ENCODE results near the gene SPNS3.

Gene SPNS3

GRCh38 chr17:4497101-4497824, 63.5 kb downstream of the SPNS3 start:
- no peak for DNase-seq (ENCODE audit: low spot score)
- Mint-ChIP-seq H3K4me3 (no peak overlapping the region), H3K9me3 (no peaks in the 10 kb centered on the region)

DNA sequence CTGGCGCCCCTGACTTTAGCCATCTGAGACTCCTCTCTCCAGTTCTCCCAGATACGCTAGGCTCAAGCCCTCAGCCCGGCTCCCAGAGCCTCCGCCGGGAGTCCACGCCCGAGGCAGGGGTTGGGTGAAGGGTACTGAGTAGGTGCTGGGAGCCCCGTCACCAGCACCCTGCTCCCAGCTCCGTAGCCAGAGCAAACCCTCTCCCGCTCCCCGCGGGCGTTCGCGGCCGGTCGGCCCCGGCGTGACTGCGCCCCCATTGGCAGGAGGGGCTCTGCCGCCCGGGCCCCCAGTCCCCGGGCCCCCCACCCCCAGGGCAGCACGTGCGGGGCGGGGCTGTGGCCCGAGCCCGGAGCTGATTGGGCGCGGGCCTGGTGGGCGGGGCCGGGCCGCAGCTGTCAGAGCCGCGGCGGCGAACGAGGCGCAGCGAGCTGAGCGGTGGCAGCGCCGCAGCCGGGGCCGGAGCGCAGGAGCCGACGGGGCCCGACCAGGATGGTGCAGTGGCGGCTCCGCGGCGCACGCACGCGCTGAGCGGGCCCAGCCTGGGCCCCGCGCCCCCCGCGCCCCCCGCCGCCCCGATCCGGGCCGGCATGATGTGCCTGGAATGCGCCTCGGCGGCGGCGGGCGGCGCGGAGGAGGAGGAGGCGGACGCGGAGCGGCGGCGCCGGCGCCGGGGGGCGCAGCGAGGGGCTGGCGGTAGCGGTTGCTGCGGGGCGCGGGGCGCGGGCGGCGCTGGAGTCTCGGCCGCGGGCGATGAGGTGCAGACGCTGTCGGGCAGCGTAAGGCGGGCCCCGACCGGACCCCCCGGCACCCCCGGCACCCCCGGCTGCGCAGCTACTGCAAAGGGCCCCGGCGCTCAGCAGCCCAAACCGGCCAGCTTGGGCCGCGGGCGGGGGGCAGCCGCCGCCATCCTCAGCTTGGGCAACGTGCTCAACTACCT, 65.0 kb downstream of the SPNS3 start, which contains the start of gene SPNS2:
Gene SPNS2 (plus strand): TSS at position 421 of the 937 bp plus-strand sequence. CDS start 167 bp downstream, at position 588.
- Mint-ChIP-seq H3K27me3 (ENCODE audit: low read depth) (peaks cover 44% of the 10 kb centered on the region), H3K9me3 (no peaks in the 10 kb centered on the region), H3K4me1 (ENCODE audit: low read depth) (peaks cover 10% of the 10 kb centered on the region), H3K36me3 (ENCODE audit: low read depth) (peaks cover 4% of the 10 kb centered on the region), H3K27ac (no peak within 1 kb of the TSS), H3K4me3 (peak within 1 kb of the TSS; percentile 66)
- peak; percentile 63 for DNase-seq (ENCODE audit: low spot score)

More at GRCh38 chr17:4497101-4497824, 63.5 kb downstream of the SPNS3 start:
- peaks cover 4% of the 10 kb centered on the region for H3K36me3 Mint-ChIP-seq (ENCODE audit: low read depth)
- no peak overlapping the region for H3K27ac Mint-ChIP-seq
- peaks cover 40% of the 10 kb centered on the region for H3K27me3 Mint-ChIP-seq (ENCODE audit: low read depth)
- H3K4me1 Mint-ChIP-seq (ENCODE audit: low read depth), result peaks cover 20% of the 10 kb centered on the region

GRCh38 chr17:4499431-4500190, 65.9 kb downstream of the SPNS3 start:
- Mint-ChIP-seq H3K4me1 (ENCODE audit: low read depth) (peaks cover 18% of the 10 kb centered on the region), H3K36me3 (ENCODE audit: low read depth) (peaks cover 4% of the 10 kb centered on the region), H3K27ac (no peak overlapping the region), H3K9me3 (no peaks in the 10 kb centered on the region), H3K4me3 (peak overlapping the region; percentile 66), H3K27me3 (ENCODE audit: low read depth) (peaks cover 50% of the 10 kb centered on the region)
- DNase-seq (ENCODE audit: low spot score), result peak; percentile 9

DNA sequence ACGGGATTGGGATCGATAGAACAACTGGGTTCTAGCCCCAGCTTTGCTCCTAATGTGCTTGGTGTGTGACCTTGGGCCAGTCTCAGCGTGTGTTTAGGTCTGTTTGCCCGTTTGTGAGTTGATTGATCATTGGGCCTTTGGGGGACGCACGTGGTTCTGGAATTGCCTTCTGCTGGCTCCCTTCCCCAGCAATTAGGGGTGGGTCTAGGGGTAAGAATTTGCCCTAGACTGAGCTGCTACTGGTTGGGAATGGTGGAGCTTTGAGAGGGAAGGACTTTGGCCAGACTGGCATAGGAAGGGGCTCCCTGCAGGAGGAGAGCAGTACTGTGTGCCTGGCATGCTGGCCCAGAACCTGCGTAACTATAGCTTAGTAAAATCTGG, 66.4 kb downstream of the SPNS3 start:
- peak overlapping the region; percentile 31 for H3K27ac Mint-ChIP-seq
- no peak for DNase-seq (ENCODE audit: low spot score)
- peaks cover 50% of the 10 kb centered on the region for H3K27me3 Mint-ChIP-seq (ENCODE audit: low read depth)
- peaks cover 4% of the 10 kb centered on the region for H3K36me3 Mint-ChIP-seq (ENCODE audit: low read depth)
- peak overlapping the region; percentile 54 for H3K4me3 Mint-ChIP-seq
- peaks cover 23% of the 10 kb centered on the region for H3K4me1 Mint-ChIP-seq (ENCODE audit: low read depth)
- H3K9me3 Mint-ChIP-seq, result no peaks in the 10 kb centered on the region

- Mint-ChIP-seq H3K4me3 (no peak overlapping the region), H3K9me3 (no peaks in the 10 kb centered on the region), H3K27ac (no peak overlapping the region), H3K4me1 (ENCODE audit: low read depth) (peaks cover 23% of the 10 kb centered on the region), H3K36me3 (ENCODE audit: low read depth) (peaks cover 4% of the 10 kb centered on the region), H3K27me3 (ENCODE audit: low read depth) (peaks cover 50% of the 10 kb centered on the region)
- no peak for DNase-seq (ENCODE audit: low spot score)
Observed at GRCh38 chr17:4501295-4501949, 67.7 kb downstream of the SPNS3 start.

DNA sequence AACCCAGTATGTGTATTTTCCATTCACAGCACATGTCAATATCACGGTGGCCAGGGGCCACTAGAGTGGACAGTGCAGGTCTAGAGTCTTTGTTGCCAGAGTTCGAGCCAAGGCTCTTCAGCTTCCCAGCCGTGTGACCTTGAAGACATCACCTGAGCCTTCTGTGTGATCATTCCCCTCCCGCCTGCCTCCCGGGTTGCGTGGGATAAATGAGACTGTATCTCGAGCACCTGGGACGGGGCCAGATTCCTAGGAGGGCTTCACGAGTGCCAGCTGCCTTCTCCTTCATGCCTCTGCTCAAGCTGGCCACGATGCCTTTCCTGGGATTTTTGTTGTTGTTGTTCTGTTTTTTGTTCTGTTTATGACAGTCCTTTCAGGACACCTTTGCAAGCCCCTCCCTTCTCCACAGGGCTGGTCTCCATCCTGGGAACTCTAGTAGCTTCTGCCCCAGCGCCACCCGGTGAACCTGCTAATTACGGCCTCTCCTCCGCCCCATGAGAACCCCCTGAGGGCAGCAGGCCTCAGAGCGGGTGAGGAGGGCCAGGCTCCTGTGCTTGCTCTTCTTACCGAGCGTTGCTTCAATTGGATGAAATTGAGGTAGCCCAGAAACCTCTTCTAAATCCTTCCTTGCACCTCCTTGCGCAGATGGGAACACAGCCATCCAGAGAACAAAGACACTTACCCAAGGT, 68.9 kb downstream of the SPNS3 start:
- Mint-ChIP-seq H3K27ac (no peak overlapping the region), H3K36me3 (ENCODE audit: low read depth) (peaks cover 4% of the 10 kb centered on the region), H3K4me3 (no peak overlapping the region), H3K4me1 (ENCODE audit: low read depth) (peaks cover 23% of the 10 kb centered on the region), H3K27me3 (ENCODE audit: low read depth) (peaks cover 41% of the 10 kb centered on the region), H3K9me3 (no peaks in the 10 kb centered on the region)
- DNase-seq (ENCODE audit: low spot score), result no peak

GRCh38 chr17:4503283-4504025, 69.7 kb downstream of the SPNS3 start:
- Mint-ChIP-seq H3K36me3 (ENCODE audit: low read depth) (peaks cover 4% of the 10 kb centered on the region), H3K27ac (peak overlapping the region; percentile 29), H3K9me3 (no peaks in the 10 kb centered on the region), H3K4me1 (ENCODE audit: low read depth) (peaks cover 23% of the 10 kb centered on the region), H3K4me3 (no peak overlapping the region), H3K27me3 (ENCODE audit: low read depth) (peaks cover 35% of the 10 kb centered on the region)
- DNase-seq (ENCODE audit: low spot score), result no peak

DNA sequence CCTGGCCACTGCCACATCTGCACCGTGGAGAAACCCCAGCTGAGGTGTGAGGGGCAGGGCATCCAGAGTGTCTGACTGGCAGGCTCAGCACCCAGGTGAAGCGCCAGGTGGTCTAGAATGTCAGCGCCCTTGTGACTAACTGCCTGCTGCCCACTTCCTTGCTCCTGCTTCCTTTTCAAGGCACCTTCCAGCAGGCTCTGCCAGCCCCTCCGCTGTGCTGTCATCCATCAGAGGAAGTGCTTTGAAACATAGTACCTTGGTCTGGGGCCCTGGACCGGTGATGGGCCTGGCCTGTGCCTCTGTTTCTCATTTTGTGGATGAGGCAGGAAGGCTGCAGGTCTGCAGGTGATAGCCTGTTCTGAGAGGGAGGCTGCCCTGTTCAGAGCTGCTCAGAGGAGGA, 70.4 kb downstream of the SPNS3 start:
- DNase-seq (ENCODE audit: low spot score), result no peak
- Mint-ChIP-seq H3K4me1 (ENCODE audit: low read depth) (peaks cover 28% of the 10 kb centered on the region), H3K27me3 (ENCODE audit: low read depth) (peaks cover 35% of the 10 kb centered on the region), H3K36me3 (ENCODE audit: low read depth) (peaks cover 4% of the 10 kb centered on the region), H3K9me3 (no peaks in the 10 kb centered on the region), H3K4me3 (no peak overlapping the region), H3K27ac (no peak overlapping the region)

DNA sequence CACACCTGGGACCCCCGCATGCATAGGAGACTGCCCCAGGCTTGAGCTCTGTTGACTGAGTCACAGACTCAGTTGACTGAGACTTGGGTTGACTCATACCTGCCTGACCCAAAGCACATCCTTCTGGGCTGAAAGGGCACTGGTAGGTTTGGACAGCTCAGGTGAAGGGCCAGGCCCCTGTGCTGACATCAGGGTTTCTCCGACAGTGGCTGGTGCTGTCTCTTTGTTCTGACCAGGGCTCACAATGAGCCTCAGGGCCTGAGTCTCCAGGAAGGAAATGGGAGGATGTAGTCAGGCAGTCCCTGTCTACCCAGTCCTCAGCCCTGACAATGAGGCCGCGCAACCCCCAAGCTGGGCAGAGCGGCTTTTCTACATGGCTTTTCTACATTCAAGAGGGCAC, 71.4 kb downstream of the SPNS3 start:
- Mint-ChIP-seq H3K4me1 (ENCODE audit: low read depth) (peaks cover 24% of the 10 kb centered on the region), H3K4me3 (no peak overlapping the region), H3K9me3 (no peaks in the 10 kb centered on the region), H3K27me3 (ENCODE audit: low read depth) (peaks cover 26% of the 10 kb centered on the region), H3K27ac (no peak overlapping the region), H3K36me3 (ENCODE audit: low read depth) (peaks cover 4% of the 10 kb centered on the region)
- DNase-seq (ENCODE audit: low spot score), result no peak

DNA sequence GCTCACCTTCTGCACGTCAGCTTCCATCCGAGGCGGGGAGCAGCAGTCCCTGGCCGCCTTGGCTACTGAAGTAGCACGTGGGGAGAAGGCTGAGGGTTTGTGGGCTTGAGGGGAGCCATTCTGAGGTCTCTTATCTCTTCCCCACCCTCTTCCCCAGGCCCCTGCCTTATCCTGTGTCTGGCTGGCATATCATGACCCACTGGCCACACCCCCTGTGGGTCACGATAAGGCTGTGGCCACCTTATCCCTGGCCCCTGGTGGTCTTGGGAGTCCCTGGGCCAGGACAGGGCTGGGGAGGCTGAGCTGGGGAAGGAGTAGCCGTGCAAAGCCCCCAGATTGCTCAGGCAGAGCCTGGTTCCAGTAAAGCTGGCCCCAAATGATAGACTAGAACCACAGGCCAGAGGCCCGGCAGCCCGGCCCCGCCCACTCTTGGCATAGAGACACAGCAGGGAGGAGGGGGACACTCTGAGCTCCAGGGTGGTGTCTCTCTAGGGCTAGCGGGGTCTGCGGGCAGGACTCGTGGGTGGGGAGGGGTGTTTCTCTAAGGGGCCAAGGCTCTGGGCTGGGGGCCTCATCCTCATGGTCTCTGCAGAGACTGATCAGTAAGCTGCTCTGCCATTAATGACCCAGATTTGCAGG, 72.6 kb downstream of the SPNS3 start:
- no peaks in the 10 kb centered on the region for H3K9me3 Mint-ChIP-seq
- H3K27ac Mint-ChIP-seq, result no peak overlapping the region
- no peaks in the 10 kb centered on the region for H3K36me3 Mint-ChIP-seq (ENCODE audit: low read depth)
- H3K4me3 Mint-ChIP-seq, result no peak overlapping the region
- H3K27me3 Mint-ChIP-seq (ENCODE audit: low read depth), result peaks cover 15% of the 10 kb centered on the region
- H3K4me1 Mint-ChIP-seq (ENCODE audit: low read depth), result peaks cover 20% of the 10 kb centered on the region
- DNase-seq (ENCODE audit: low spot score), result no peak

DNA sequence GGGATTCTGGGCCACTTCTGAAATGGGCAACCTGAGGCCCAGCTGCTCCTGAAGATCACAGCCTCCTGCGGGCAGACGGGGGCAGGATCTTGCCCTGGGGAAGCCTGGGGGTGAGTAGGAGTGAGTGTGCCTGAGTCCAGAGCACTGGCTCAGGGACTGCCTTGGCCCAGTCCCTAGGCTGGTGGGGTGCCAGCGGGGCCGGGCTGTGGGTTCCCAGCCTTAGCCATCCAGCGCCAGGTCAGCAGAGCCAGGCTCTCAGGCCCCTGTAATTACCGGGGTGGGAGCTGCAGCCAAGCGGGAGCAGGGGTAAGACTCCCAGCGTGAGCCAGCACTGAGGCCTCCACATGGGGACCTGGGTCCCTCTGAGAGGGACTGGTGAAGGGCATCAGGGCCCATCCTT, 73.2 kb downstream of the SPNS3 start:
- Mint-ChIP-seq H3K27me3 (ENCODE audit: low read depth) (peaks cover 10% of the 10 kb centered on the region), H3K27ac (no peak overlapping the region), H3K9me3 (no peaks in the 10 kb centered on the region), H3K36me3 (ENCODE audit: low read depth) (no peaks in the 10 kb centered on the region), H3K4me3 (no peak overlapping the region), H3K4me1 (ENCODE audit: low read depth) (peaks cover 20% of the 10 kb centered on the region)
- DNase-seq (ENCODE audit: low spot score), result no peak
